OCI-LY1 (cell line): ENCODE data around the gene LIPC.
A peak's percentile ranks its signal among the peaks of the same experiment; 100 is the strongest.

Experiments used
- H2AFZ ChIP-seq: fragments of 200-600 bp; sonication (generic), shearing (Covaris generic); 2 replicates; pipeline ENCODE4 v1.6.0; 2014; ENCODE audit warnings: antibody characterized with exemption, mild to moderate bottlenecking, low read length
- H3F3A ChIP-seq: fragments of 200-600 bp; sonication (generic), shearing (Covaris generic); 2 replicates; pipeline ENCODE4 v1.6.0; 2014; ENCODE audit warnings: mild to moderate bottlenecking, antibody characterized with exemption, low read length, moderate library complexity; ENCODE audit not compliant: insufficient read depth
- H3K27ac ChIP-seq: fragments of 200-600 bp; sonication (generic); 2 replicates; pipeline ENCODE4 v1.5.1; 2014; ENCODE audit warnings: low read length, mixed run types, mild to moderate bottlenecking, low read depth; ENCODE audit not compliant: poor library complexity, severe bottlenecking
- H3K27me3 ChIP-seq: fragments of 200-600 bp; sonication (generic); 2 replicates; pipeline ENCODE4 v1.6.0; 2014; ENCODE audit warnings: antibody characterized with exemption, mild to moderate bottlenecking, low read length, moderate library complexity; ENCODE audit not compliant: insufficient read depth
- H3K36me3 ChIP-seq: fragments of 200-600 bp; sonication (generic); 2 replicates; pipeline ENCODE4 v1.6.1; 2014; ENCODE audit warnings: mild to moderate bottlenecking, antibody characterized with exemption, low read length, moderate library complexity, mixed read lengths; ENCODE audit not compliant: insufficient read depth
- H3K4me1 ChIP-seq: fragments of 200-600 bp; sonication (generic); 2 replicates; pipeline ENCODE4 v1.5.1; 2014; ENCODE audit warnings: mild to moderate bottlenecking, low read length, moderate library complexity; ENCODE audit not compliant: insufficient read depth, severe bottlenecking
- H3K4me2 ChIP-seq: fragments of 200-600 bp; sonication (generic), shearing (Covaris generic); 2 replicates; pipeline ENCODE4 v1.6.1; 2014; ENCODE audit warnings: low read length
- H3K4me3 ChIP-seq: fragments of 200-600 bp; sonication (generic); 2 replicates; pipeline ENCODE4 v1.5.1; 2014; ENCODE audit warnings: low read length, low read depth, mild to moderate bottlenecking, mixed read lengths; ENCODE audit not compliant: poor library complexity, severe bottlenecking
- H3K79me2 ChIP-seq: fragments of 200-600 bp; shearing (Covaris generic); 2 replicates; pipeline ENCODE4 v1.6.1; 2016; ENCODE audit warnings: mixed run types, low read length, mixed read lengths; ENCODE audit not compliant: insufficient read depth
- H3K9ac ChIP-seq: fragments of 200-600 bp; sonication (generic), shearing (Covaris generic); 2 replicates; pipeline ENCODE4 v1.6.1; 2014; ENCODE audit warnings: mild to moderate bottlenecking, low read length, mixed read lengths
- H3K9me2 ChIP-seq: fragments of 200-600 bp; sonication (generic), shearing (Covaris generic); 2 replicates; pipeline ENCODE4 v1.6.1; 2014; ENCODE audit warnings: low read depth, mild to moderate bottlenecking, low read length, mixed read lengths
- H3K9me3 ChIP-seq: fragments of 200-600 bp; shearing (Covaris generic); 2 replicates; pipeline ENCODE4 v1.6.1; 2014; ENCODE audit warnings: low read length, mixed read lengths
- H4K20me1 ChIP-seq: fragments of 200-600 bp; sonication (generic), shearing (Covaris generic); 2 replicates; pipeline ENCODE4 v1.6.0; 2016; ENCODE audit warnings: mild to moderate bottlenecking, low read length; ENCODE audit not compliant: insufficient read depth
- EZH2 ChIP-seq: fragments of 200-600 bp; sonication (generic), shearing (Covaris generic); IDR thresholded peaks from 2 replicates; pipeline ENCODE4 v1.8.0; 2017; ENCODE audit warnings: borderline replicate concordance, mixed run types, mild to moderate bottlenecking, antibody characterized with exemption, low read length, moderate library complexity, mixed read lengths
- TF ChIP-seq, protein P1 (sequence below): fragments of 200-600 bp; sonication (generic), shearing (Covaris generic); IDR thresholded peaks from 2 replicates; pipeline ENCODE4 v1.5.1; 2017; ENCODE audit warnings: mild to moderate bottlenecking, antibody characterized with exemption, low read length, moderate library complexity, mixed read lengths

The LIPC gene

DNA sequence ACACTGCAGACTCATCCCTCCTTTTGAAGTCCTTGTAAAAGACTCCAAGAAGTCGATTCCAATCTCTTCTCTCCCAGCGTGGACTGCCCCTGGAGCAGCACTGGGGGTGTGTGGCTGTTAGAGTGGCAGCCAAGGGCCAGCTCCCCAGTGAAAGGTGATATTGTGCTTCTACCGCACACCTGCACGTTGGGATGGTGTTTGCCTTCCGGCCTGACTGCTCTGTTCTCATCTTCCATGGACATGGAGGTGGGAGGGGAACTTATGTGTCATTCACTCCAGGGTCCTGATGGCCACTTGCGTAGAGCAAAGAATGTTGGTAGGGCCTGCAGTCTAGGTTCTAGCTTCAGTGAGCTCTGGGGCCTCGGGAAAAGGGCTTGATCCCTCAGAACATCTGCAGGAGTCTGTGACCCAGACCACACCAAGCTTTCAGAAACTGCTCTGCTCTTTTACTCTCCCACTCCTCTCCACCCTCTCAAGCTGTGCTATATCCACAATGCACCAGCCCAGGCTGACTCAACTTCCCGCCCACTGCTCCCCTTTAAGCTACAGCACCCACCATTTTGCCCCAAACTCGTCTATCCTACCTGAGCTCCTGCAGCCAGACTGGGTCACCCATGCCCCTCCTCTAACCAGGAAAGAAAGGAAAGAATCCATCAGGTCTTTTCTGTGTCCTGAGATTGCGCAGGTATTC, 31.3 kb downstream of the LIPC start:
- H3K27ac ChIP-seq, result peak overlapping the region; percentile 92
- H3K4me2 ChIP-seq, result peak overlapping the region; percentile 22
- H4K20me1 ChIP-seq, result no peaks in the 10 kb centered on the region
- H3K9me2 ChIP-seq, result no peaks in the 10 kb centered on the region
- H3K27me3 ChIP-seq, result no peaks in the 10 kb centered on the region
- no peaks in the 10 kb centered on the region for H3K36me3 ChIP-seq
- TF ChIP-seq, protein P1, sequence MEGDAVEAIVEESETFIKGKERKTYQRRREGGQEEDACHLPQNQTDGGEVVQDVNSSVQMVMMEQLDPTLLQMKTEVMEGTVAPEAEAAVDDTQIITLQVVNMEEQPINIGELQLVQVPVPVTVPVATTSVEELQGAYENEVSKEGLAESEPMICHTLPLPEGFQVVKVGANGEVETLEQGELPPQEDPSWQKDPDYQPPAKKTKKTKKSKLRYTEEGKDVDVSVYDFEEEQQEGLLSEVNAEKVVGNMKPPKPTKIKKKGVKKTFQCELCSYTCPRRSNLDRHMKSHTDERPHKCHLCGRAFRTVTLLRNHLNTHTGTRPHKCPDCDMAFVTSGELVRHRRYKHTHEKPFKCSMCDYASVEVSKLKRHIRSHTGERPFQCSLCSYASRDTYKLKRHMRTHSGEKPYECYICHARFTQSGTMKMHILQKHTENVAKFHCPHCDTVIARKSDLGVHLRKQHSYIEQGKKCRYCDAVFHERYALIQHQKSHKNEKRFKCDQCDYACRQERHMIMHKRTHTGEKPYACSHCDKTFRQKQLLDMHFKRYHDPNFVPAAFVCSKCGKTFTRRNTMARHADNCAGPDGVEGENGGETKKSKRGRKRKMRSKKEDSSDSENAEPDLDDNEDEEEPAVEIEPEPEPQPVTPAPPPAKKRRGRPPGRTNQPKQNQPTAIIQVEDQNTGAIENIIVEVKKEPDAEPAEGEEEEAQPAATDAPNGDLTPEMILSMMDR, result no peak
- TF ChIP-seq EZH2, result no peak
- no peak overlapping the region for H3K4me3 ChIP-seq
- peaks cover 100% of the 10 kb centered on the region for H3K4me1 ChIP-seq
- H3K9me3 ChIP-seq, result no peaks in the 10 kb centered on the region
- H3K79me2 ChIP-seq, result no peaks in the 10 kb centered on the region
- H3K9ac ChIP-seq, result peak overlapping the region; percentile 47
- H3F3A ChIP-seq, result no peaks in the 10 kb centered on the region
- H2AFZ ChIP-seq, result no peak overlapping the region

- H3K79me2 ChIP-seq, result no peaks in the 10 kb centered on the region
- no peaks in the 10 kb centered on the region for H3K9me2 ChIP-seq
- no peak for TF ChIP-seq EZH2
- TF ChIP-seq, protein P1, result no peak
- H3K9ac ChIP-seq, result peak overlapping the region; percentile 47
- no peaks in the 10 kb centered on the region for H3F3A ChIP-seq
- no peak overlapping the region for H3K4me3 ChIP-seq
- no peaks in the 10 kb centered on the region for H4K20me1 ChIP-seq
- H3K4me2 ChIP-seq, result peak overlapping the region; percentile 22; the same call in 1 of the 2 replicates
- H3K4me1 ChIP-seq, result peaks cover 100% of the 10 kb centered on the region
- no peaks in the 10 kb centered on the region for H3K27me3 ChIP-seq
- peak overlapping the region; percentile 92 for H3K27ac ChIP-seq
- no peaks in the 10 kb centered on the region for H3K9me3 ChIP-seq
- H3K36me3 ChIP-seq, result no peaks in the 10 kb centered on the region
- no peak overlapping the region for H2AFZ ChIP-seq
Observed at GRCh38 chr15:58463815-58464650, 32.2 kb downstream of the LIPC start.

DNA sequence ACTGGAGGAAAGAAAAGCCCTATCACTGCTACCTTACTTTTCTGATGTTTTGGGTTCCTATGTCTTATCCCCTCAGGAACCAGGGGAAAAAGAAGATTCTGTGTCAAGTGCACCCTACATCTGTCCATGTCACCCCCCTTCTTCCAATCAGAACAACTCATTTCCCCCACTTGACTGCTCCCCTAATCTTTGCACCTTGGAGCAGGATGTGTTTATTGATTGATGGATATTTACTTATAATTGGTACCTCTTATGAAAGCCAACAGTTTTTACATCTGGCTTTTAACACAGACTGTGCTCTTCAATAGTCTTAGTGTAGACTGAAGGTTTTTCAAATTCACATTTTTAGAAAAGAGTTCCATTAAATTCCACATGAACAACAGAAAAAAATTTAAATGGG, 33.3 kb downstream of the LIPC start:
- no peaks in the 10 kb centered on the region for H3K9me3 ChIP-seq
- H3K79me2 ChIP-seq, result no peaks in the 10 kb centered on the region
- no peaks in the 10 kb centered on the region for H3F3A ChIP-seq
- H3K9me2 ChIP-seq, result no peaks in the 10 kb centered on the region
- no peaks in the 10 kb centered on the region for H3K27me3 ChIP-seq
- no peaks in the 10 kb centered on the region for H3K36me3 ChIP-seq
- peaks cover 100% of the 10 kb centered on the region for H3K4me1 ChIP-seq
- H3K9ac ChIP-seq, result peak overlapping the region; percentile 27
- H3K4me3 ChIP-seq, result no peak overlapping the region
- H4K20me1 ChIP-seq, result no peaks in the 10 kb centered on the region
- H2AFZ ChIP-seq, result no peak overlapping the region
- TF ChIP-seq, protein P1, result no peak
- TF ChIP-seq EZH2, result no peak
- no peak overlapping the region for H3K4me2 ChIP-seq
- peak overlapping the region; percentile 92 for H3K27ac ChIP-seq
